Cardiac muscle cell (in vitro differentiated cells and primary cell): ENCODE results near the gene MKLN1. TPM values are rescaled to one million over a fixed set of nuclear protein-coding genes. Genes with fewer than 3 reads are reported as not detected.

Experiments used
- DNase-seq, 2 donors: peaks; one replicate each; pipeline versions ENCODE4 v3.0.0 to v3.0.0-alpha.2; 2010 to 2017; ENCODE audit warnings: low read depth in 1 of 2, low spot score in 1 of 2
- H3K27ac ChIP-seq: fragments of 200-600 bp; sonication (generic); 2 replicates; pipeline ENCODE4 v1.5.1; 2016
- H3K27me3 ChIP-seq: fragments of 200-600 bp; sonication (generic); 2 replicates; pipeline ENCODE4 v1.6.0; 2016; ENCODE audit warnings: control low read depth
- H3K36me3 ChIP-seq: fragments of 200-600 bp; sonication (generic); 2 replicates; pipeline ENCODE4 v1.5.1; 2016; ENCODE audit warnings: control low read depth
- H3K4me1 ChIP-seq: fragments of 200-600 bp; sonication (generic); 2 replicates; pipeline ENCODE4 v1.8.1; 2017; ENCODE audit warnings: low read depth, mild to moderate bottlenecking, mixed run types
- H3K4me3 ChIP-seq: fragments of 200-600 bp; sonication (generic); 2 replicates; pipeline ENCODE4 v1.5.1; 2016; ENCODE audit warnings: mild to moderate bottlenecking
- H3K9me3 ChIP-seq: fragments of 200-600 bp; sonication (generic); 2 replicates; pipeline ENCODE4 v1.5.1; 2017; ENCODE audit warnings: low read depth, mild to moderate bottlenecking, control low read depth
- polyA plus RNA-seq: library from polyadenylated mRNA; unstranded; fragments of >200 nt; fragmentation: Nextera tagmentation; extraction: Ambion mirVana; gene quantifications from 2 replicates; pipeline ENCODE4 v1.2.1, GENCODE V29; 2016
- total RNA-seq: library from RNA; depleted of rRNA; stranded (reverse); fragments of >200 nt; gene quantifications from 2 replicates; pipeline ENCODE4 v1.2.3, GENCODE V29; 2016
- TF ChIP-seq, protein P1 (sequence below): IDR thresholded peaks from 2 replicates; pipeline ENCODE4 v1.5.1; 2012; ENCODE audit warnings: low read depth, mild to moderate bottlenecking, low read length

Gene MKLN1
- total and polyA plus RNA-seq, 2 experiments from 2014 or later: 26.2 to 35.5 TPM

DNA sequence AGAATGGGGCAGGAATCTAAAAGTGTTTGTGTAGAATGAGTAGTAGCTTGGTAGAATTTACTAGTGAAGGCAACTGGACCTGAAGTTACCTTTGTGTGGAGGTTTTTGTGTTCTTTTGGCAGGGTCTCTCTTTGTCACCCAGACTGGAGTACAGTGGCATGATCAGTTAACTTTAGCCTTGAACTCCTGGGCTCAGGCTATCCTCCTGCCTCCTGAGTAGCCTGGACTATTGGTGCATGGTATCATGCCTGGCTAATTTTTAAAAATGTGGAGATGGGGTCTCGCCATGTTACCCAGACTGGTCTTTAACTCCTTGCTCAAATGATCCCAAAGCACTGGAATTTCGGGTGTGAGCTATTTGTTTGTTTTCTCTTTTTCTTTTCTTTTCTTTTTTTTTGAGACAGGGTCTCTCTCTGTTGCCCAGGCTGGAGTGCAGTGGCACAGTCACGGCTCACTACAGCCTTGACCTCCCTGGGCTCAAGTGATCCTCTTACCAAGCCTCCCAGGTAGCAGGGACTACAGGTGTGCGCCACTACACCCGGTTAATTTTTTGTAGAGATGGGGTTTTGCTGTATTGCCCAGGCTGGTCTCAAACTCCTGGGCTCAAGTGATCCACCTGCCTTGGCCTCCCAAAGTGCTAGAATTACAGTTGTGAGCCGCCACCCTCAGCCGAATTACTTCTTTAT is 76.7 kb downstream of the MKLN1 start:
- no peaks in the 10 kb centered on the region for H3K27me3 ChIP-seq
- H3K9me3 ChIP-seq: no peaks in the 10 kb centered on the region
- H3K4me3 ChIP-seq: no peak overlapping the region
- no peak for DNase-seq
- H3K27ac ChIP-seq: no peak overlapping the region
- TF ChIP-seq, protein P1, sequence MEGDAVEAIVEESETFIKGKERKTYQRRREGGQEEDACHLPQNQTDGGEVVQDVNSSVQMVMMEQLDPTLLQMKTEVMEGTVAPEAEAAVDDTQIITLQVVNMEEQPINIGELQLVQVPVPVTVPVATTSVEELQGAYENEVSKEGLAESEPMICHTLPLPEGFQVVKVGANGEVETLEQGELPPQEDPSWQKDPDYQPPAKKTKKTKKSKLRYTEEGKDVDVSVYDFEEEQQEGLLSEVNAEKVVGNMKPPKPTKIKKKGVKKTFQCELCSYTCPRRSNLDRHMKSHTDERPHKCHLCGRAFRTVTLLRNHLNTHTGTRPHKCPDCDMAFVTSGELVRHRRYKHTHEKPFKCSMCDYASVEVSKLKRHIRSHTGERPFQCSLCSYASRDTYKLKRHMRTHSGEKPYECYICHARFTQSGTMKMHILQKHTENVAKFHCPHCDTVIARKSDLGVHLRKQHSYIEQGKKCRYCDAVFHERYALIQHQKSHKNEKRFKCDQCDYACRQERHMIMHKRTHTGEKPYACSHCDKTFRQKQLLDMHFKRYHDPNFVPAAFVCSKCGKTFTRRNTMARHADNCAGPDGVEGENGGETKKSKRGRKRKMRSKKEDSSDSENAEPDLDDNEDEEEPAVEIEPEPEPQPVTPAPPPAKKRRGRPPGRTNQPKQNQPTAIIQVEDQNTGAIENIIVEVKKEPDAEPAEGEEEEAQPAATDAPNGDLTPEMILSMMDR: no peak
- no peaks in the 10 kb centered on the region for H3K4me1 ChIP-seq
- H3K36me3 ChIP-seq: peaks cover 3% of the 10 kb centered on the region

DNA sequence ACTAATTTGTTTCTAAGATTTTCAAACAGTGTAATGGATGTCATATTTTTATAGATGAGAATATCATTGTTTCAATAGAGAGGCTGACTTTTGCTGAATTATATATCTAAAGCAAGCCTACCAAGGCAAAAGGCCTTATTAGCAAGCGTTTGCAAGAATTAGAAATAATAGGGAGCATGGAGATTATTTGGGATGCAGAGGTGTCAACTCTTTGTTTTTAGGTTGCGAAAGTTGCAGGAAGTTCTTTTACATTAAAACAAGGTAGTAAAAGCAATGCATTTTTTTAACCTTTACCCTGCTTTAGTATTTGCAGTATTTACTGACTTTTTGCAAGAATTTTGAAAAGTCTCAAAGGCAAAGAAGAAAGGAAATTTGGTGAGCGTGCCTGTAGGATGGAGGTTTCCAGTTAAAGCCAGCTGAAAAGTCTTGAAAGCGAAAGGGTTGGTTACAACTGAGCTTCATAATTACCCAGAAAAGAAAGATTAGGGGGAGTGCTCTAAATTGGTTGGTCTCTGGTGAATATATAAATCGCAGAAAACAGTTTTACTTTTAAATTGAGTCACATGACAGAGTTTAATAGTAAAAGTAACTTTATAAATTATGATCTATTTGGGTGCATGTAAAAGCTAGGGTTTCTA is 81.6 kb downstream of the MKLN1 start:
- H3K27ac ChIP-seq: no peak overlapping the region
- peaks cover 21% of the 10 kb centered on the region for H3K36me3 ChIP-seq
- H3K4me1 ChIP-seq: no peaks in the 10 kb centered on the region

DNA sequence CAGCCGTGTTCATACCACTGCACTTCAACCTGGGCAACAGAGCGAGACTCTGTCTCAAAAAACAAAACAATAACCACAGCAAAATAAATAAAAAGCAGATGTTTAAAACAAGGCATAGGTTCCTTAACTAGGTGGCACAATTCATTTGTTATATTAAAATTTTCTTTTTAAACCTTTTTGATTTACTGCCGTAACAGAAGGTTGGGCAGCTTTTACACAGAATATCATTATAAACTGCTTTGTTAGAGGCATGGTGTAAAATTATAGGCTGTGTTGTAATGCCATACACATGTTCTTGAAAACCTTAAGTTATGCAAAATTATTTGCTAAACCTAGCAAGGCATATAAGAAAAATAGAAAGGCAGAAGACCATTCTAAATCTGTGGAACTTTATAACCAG is 84.4 kb downstream of the MKLN1 start:
- no peaks in the 10 kb centered on the region for H3K9me3 ChIP-seq
- peaks cover 31% of the 10 kb centered on the region for H3K36me3 ChIP-seq

More for the DNA sequence above, 81.6 kb downstream of the MKLN1 start:
- Histone ChIP-seq H3K27me3 (no peaks in the 10 kb centered on the region), H3K4me3 (no peak overlapping the region), H3K9me3 (no peaks in the 10 kb centered on the region)
- no peak for DNase-seq
- TF ChIP-seq, protein P1: no peak

GRCh38 chr7:131413711-131414110 is 86.0 kb downstream of the MKLN1 start:
- no peak for DNase-seq
- no peaks in the 10 kb centered on the region for H3K27me3 ChIP-seq
- H3K4me1 ChIP-seq: no peaks in the 10 kb centered on the region
- no peaks in the 10 kb centered on the region for H3K9me3 ChIP-seq
- H3K4me3 ChIP-seq: no peak overlapping the region
- TF ChIP-seq, protein P1: no peak
- H3K27ac ChIP-seq: no peak overlapping the region
- peaks cover 31% of the 10 kb centered on the region for H3K36me3 ChIP-seq

More for the DNA sequence above, 84.4 kb downstream of the MKLN1 start:
- no peak for DNase-seq
- Histone ChIP-seq H3K4me1 (no peaks in the 10 kb centered on the region), H3K4me3 (no peak overlapping the region), H3K27me3 (no peaks in the 10 kb centered on the region), H3K27ac (no peak overlapping the region)
- TF ChIP-seq, protein P1: no peak

GRCh38 chr7:131424219-131424822 is 96.6 kb downstream of the MKLN1 start:
- H3K27ac ChIP-seq: no peak overlapping the region
- no peak overlapping the region for H3K4me3 ChIP-seq
- H3K27me3 ChIP-seq: no peaks in the 10 kb centered on the region
- TF ChIP-seq, protein P1: peak; percentile 57
- DNase-seq: peak; percentile 17 to 68
- no peaks in the 10 kb centered on the region for H3K4me1 ChIP-seq
- H3K36me3 ChIP-seq: peaks cover 7% of the 10 kb centered on the region
- H3K9me3 ChIP-seq: no peaks in the 10 kb centered on the region
